ENCODE data around the gene TMEM44.

DNA sequence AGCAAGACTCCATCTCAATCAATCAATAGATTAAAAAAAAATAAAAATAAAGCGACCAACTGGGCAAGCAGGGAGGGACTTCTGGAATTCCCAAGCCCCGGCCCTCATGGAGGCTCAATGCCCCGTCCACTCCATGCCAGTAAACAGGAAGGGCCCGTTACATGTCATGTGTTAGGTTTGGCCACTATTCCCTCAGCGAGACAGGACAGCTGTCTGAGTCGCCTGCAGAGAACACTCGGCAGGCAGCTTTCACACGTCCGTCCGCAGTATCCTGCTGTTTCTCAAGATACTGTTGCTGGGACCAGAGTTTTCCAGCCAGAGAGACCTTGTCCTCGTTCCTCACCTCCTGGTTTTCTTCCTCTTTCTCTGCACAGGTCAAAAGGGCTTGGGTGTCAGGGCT is 18.0 kb downstream of the TMEM44 start:
- TF ChIP-seq POLR2A (IDR thresholded peaks at IDR 0.05) = no peak
- TF ChIP-seq, protein P1, sequence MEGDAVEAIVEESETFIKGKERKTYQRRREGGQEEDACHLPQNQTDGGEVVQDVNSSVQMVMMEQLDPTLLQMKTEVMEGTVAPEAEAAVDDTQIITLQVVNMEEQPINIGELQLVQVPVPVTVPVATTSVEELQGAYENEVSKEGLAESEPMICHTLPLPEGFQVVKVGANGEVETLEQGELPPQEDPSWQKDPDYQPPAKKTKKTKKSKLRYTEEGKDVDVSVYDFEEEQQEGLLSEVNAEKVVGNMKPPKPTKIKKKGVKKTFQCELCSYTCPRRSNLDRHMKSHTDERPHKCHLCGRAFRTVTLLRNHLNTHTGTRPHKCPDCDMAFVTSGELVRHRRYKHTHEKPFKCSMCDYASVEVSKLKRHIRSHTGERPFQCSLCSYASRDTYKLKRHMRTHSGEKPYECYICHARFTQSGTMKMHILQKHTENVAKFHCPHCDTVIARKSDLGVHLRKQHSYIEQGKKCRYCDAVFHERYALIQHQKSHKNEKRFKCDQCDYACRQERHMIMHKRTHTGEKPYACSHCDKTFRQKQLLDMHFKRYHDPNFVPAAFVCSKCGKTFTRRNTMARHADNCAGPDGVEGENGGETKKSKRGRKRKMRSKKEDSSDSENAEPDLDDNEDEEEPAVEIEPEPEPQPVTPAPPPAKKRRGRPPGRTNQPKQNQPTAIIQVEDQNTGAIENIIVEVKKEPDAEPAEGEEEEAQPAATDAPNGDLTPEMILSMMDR (IDR thresholded peaks at IDR 0.05) = no peak
